Transverse colon (tissue), 4 donors: ENCODE measurements around the gene STK4. TPM values are rescaled to one million over a fixed set of nuclear protein-coding genes. Genes with fewer than 3 reads are reported as not detected.

ENCODE experiments used
- DNase-seq: peaks from one replicate; pipeline ENCODE4 v3.0.0-alpha.2; 2019
- H3K27ac ChIP-seq, 4 donors: fragments of 200-600 bp; sonication (generic); 2 replicates each; pipeline ENCODE4 v1.5.1; 2016 to 2018; ENCODE audit warnings: inconsistent platforms in 4 of 4
- H3K27me3 ChIP-seq: fragments of 200-600 bp; sonication (generic); 2 replicates; pipeline ENCODE4 v1.5.1; 2017; ENCODE audit warnings: inconsistent platforms
- H3K36me3 ChIP-seq, 4 donors: fragments of 200-600 bp; sonication (generic); 2 replicates each; pipeline ENCODE4 v1.5.1; 2017 to 2019; ENCODE audit warnings: inconsistent platforms in 4 of 4
- H3K4me1 ChIP-seq, 4 donors: fragments of 200-600 bp; sonication (generic); 2 replicates each; pipeline ENCODE4 v1.5.1; 2017 to 2020; ENCODE audit warnings: inconsistent platforms in 4 of 4
- H3K4me3 ChIP-seq, 4 donors: fragments of 200-600 bp; sonication (generic); 1 replicate in 1 of 4; 2 replicates in 3 of 4; pipeline versions ENCODE4 v1.5.1 to v1.6.1; 2017 to 2019; ENCODE audit warnings: inconsistent platforms in 4 of 4
- H3K9me3 ChIP-seq, 2 donors: fragments of 200-600 bp; sonication (generic); 2 replicates each; pipeline ENCODE4 v1.5.1; 2017 to 2019; ENCODE audit warnings: inconsistent platforms in 2 of 2
- EP300 ChIP-seq: sonication (generic); formaldehyde crosslinking; IDR thresholded peaks from one replicate; pipeline ENCODE4 v1.6.1; 2017; ENCODE audit warnings: antibody characterized with exemption, low read depth
- POLR2A ChIP-seq: fragments of 450-650 bp; IDR thresholded peaks from one replicate; pipeline ENCODE4 v1.6.1; 2016; ENCODE audit warnings: antibody characterized with exemption, mild to moderate bottlenecking, moderate library complexity
- POLR2AphosphoS5 ChIP-seq, 3 donors: sonication (generic); formaldehyde crosslinking; IDR thresholded peaks; one replicate each; pipeline ENCODE4 v1.6.1; 2016; ENCODE audit warnings: antibody characterized with exemption in 3 of 3
- WGBS, 2 donors: methylation state at CpG; one replicate each; pipeline ENCODE4 v1.1.5; 2018; ENCODE audit warnings: low coverage in 1 of 2; 5-methylcytosine and 5-hydroxymethylcytosine counted together
- in situ Hi-C, 4 donors: fragments of 200-750 bp; cut with MboI; loops; one replicate each; pipeline versions ENCODE4 v1.15.0 to v1.15.1; 2017; ENCODE audit warnings: low sequenced_read_pairs in 3 of 4, low pct_ligation_motif_present in 1 of 4, low pct_unique_long_range_greater_than_20kb in 1 of 4
- intact Hi-C: fragments of 100-400 bp; cut with DNase I; formaldehyde crosslinking; loops from one replicate; pipeline ENCODE4 v1.15.1; 2023; ENCODE audit warnings: low total_unique reads
- total RNA-seq, 4 donors: library from RNA; depleted of rRNA; stranded (reverse); fragments of >200 nt; gene quantifications; one replicate each; pipeline ENCODE4 v1.1.0, GENCODE V29; 2016
- TF ChIP-seq, protein P1 (sequence below), 5 experiments: fragments of 200-600 bp in 3 of 5; fragments of 450-650 bp in 2 of 5; sonication (generic) in 3 of 5; IDR thresholded peaks; 1 replicate in 2 of 5; 2 replicates in 3 of 5; pipeline ENCODE4 v1.5.1; 2016 to 2017; ENCODE audit warnings: antibody characterized with exemption in 5 of 5, inconsistent platforms in 3 of 5, mild to moderate bottlenecking in 2 of 5, moderate library complexity in 1 of 5

STK4 gene
- total RNA-seq, 4 donors from 2014 or later = 30.3 to 78.1 (median 38.3) TPM

DNA sequence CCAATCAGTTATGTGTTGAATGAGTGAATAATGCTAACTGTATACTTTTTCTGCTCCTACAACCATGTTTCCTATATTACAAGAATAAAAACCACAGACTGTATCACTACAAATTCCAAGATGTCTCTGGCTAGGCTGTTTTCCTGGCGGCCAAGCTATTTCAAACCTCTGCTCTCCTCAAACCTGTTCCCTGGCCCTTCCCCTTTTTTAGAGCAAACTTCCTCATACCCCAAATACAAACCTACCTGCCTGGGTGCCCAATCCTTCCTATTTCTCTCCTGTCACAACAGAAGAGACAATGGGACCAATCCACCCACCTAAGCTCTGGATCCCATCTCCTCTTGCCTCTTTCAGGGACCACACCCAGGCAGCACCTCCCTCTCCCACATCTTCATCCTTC, 13.6 kb upstream of the STK4 start:
- H3K9me3 ChIP-seq = no peaks in the 10 kb centered on the region
- H3K27me3 ChIP-seq = no peaks in the 10 kb centered on the region
- DNase-seq = no peak
- H3K27ac ChIP-seq = no peak overlapping the region
- TF ChIP-seq POLR2AphosphoS5 (IDR thresholded peaks at IDR 0.05) (no peak), POLR2A (no peak), EP300 (no peak)
- TF ChIP-seq, protein P1, sequence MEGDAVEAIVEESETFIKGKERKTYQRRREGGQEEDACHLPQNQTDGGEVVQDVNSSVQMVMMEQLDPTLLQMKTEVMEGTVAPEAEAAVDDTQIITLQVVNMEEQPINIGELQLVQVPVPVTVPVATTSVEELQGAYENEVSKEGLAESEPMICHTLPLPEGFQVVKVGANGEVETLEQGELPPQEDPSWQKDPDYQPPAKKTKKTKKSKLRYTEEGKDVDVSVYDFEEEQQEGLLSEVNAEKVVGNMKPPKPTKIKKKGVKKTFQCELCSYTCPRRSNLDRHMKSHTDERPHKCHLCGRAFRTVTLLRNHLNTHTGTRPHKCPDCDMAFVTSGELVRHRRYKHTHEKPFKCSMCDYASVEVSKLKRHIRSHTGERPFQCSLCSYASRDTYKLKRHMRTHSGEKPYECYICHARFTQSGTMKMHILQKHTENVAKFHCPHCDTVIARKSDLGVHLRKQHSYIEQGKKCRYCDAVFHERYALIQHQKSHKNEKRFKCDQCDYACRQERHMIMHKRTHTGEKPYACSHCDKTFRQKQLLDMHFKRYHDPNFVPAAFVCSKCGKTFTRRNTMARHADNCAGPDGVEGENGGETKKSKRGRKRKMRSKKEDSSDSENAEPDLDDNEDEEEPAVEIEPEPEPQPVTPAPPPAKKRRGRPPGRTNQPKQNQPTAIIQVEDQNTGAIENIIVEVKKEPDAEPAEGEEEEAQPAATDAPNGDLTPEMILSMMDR (IDR thresholded peaks at IDR 0.05) = no peak
- in situ Hi-C loops = no loop called here
- intact Hi-C loops = loop anchor here (5.0 kb wide), 1 partner anchor 1320 kb away; no protein-coding TSS in a partner anchor
- H3K4me1 ChIP-seq = no peaks in the 10 kb centered on the region
- peaks cover 0 to 48% (median 22%) of the 10 kb centered on the region in 4 donors for H3K36me3 ChIP-seq
- H3K4me3 ChIP-seq = no peak overlapping the region
- 80 to 85% methylated on average over 1 of the region's 1 CpG for WGBS, 2 donors

DNA sequence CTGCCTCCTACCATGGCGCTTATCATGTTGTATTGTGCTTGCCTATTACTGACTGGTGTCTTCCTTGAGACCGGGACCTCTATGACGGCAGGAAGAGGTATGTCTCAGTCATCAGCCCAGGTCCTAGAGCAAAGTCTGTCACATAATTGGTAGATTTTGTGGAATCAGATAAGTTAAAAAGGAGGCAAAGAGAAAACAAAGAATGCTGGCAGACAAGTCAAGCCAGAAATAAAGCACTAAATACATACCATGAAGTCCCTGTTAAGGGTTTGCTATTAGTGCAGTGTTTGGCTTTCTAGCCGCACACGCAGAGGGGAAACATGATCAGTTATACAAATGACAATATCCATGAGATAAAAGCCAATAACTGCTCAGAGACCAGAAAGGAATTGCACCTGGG, 12.1 kb upstream of the STK4 start:
- Histone ChIP-seq H3K4me1 (peaks cover 3 to 12% (median 7%) of the 10 kb centered on the region in 4 donors), H3K9me3 (no peaks in the 10 kb centered on the region), H3K27ac (no peak overlapping the region), H3K4me3 (no peak overlapping the region), H3K36me3 (peaks cover 0 to 40% (median 21%) of the 10 kb centered on the region in 4 donors), H3K27me3 (no peaks in the 10 kb centered on the region)
- in situ Hi-C loops = no loop called here
- WGBS, 2 donors = 97 to 100% methylated on average over 3 to 5 of the region's 5 CpGs
- DNase-seq = no peak
- TF ChIP-seq POLR2AphosphoS5 (IDR thresholded peaks at IDR 0.05) (no peak), EP300 (no peak), POLR2A (no peak)
- TF ChIP-seq, protein P1 (IDR thresholded peaks at IDR 0.05) = no peak
- intact Hi-C loops = loop anchor here (5.0 kb wide), 1 partner anchor 1318 kb away; no protein-coding TSS in a partner anchor

DNA sequence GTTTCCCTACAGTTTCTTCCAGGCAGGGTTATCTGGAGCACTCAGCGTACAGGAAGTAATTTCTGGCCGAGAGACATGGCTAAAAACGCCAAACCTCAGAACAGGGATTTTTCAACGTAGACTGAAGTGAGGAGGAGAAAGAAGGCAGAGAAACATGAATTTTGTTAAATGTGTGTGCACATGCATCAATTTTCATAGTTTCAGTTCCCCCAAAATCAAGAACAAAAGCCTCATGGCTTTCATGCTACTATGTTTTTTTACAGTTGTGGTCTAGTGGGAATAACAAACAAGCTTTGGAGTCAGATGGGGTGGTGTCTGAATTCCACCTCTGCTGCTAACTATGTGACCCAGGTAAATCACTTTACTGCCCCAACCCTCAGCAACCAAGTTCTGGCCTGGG, 11.0 kb upstream of the STK4 start:
- Histone ChIP-seq H3K27ac (no peak overlapping the region), H3K36me3 (peaks cover 0 to 35% (median 18%) of the 10 kb centered on the region in 4 donors), H3K4me3 (no peak overlapping the region), H3K27me3 (no peaks in the 10 kb centered on the region), H3K9me3 (no peaks in the 10 kb centered on the region), H3K4me1 (peaks cover 5 to 16% (median 11%) of the 10 kb centered on the region in 4 donors)
- intact Hi-C loops = no loop called here
- no peak for DNase-seq
- in situ Hi-C loops = no loop called here
- 83 to 89% methylated on average over 1 to 4 of the region's 4 CpGs for WGBS, 2 donors
- TF ChIP-seq, protein P1 (IDR thresholded peaks at IDR 0.05) = no peak
- TF ChIP-seq POLR2A (no peak), POLR2AphosphoS5 (IDR thresholded peaks at IDR 0.05) (no peak), EP300 (no peak)

DNA sequence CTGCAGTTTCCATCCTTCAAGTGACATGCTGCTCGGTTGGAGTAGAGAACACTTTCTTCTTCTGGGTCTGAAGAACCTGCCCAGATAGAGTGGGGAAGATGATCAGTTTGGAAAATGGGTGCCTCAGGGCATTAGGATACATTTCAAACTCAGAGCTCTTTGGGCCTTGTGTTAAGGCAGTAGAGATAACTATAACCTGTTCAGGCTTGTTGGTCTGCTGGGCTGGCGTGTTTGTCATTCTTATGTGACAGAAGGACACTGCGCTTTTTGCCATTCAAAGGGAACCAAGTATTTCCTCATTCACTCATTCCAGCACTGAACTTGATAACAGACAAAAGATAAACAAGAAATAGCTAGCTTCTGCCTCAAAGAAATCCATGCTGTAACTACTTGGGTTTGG, 9.9 kb upstream of the STK4 start:
- intact Hi-C loops (no loop called here), in situ Hi-C loops (no loop called here)
- H3K27ac ChIP-seq = no peak overlapping the region
- H3K36me3 ChIP-seq = peaks cover 0 to 24% (median 13%) of the 10 kb centered on the region in 4 donors
- TF ChIP-seq, protein P1 (IDR thresholded peaks at IDR 0.05) = no peak
- TF ChIP-seq POLR2A (no peak), POLR2AphosphoS5 (IDR thresholded peaks at IDR 0.05) (no peak), EP300 (no peak)
- 92 to 100% methylated on average over 3 of the region's 3 CpGs for WGBS, 2 donors
- no peak overlapping the region for H3K4me3 ChIP-seq
- H3K9me3 ChIP-seq = no peaks in the 10 kb centered on the region
- peaks cover 5 to 24% (median 14%) of the 10 kb centered on the region in 4 donors for H3K4me1 ChIP-seq
- no peaks in the 10 kb centered on the region for H3K27me3 ChIP-seq
- no peak for DNase-seq
